Measurements from ENCODE around the gene TTLL11.
"Not testable (repeated sequence)": the region's sequence is repeated elsewhere in the genome, so short reads cannot be mapped to it uniquely, and the experiment has no call there.

TTLL11 gene

DNA sequence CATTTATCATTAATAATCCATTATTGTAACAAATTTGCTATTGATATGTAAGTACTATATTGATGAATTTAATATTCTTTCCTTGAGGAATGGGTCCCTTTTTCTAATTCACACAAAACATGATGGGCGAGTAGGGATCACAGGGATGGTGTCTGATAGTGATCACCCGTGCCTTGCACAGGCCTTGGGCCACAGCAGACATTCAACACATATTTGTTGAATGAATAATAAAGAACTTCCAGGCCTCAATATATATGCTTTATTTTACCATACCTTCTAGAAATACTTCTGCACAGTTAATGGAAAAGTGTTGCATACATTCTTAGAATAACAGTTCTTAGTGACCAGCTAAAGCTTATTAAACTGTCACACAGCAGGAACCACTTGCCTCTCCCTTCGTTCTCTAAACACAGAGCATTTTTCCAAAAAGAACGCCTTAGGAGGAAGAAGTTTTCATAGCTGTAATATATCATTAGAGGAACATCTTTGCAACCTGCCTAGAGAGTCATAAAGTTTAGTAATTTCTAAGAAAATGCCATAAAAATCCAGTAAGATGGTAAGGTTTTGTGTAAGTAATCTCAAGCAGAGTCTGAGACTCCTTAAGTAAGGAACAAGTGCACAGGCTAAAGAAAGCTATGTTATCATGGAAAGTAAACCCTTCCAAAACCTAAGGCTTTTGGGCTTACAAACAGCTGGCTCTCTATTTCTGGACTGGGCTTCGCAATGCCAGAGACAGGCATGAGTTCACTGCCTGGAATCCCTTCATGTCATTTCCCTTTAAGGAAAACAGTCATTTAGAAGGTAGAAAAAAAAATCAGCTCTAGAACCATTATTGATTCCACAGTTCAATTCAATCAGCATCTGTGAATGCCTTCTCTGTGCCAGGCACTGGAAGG lies 17.7 kb downstream of the TTLL11 start:
- DNase-seq = no peak

GRCh38 chr9:122071715-122072114 lies 21.4 kb downstream of the TTLL11 start:
- no peak for DNase-seq

DNA sequence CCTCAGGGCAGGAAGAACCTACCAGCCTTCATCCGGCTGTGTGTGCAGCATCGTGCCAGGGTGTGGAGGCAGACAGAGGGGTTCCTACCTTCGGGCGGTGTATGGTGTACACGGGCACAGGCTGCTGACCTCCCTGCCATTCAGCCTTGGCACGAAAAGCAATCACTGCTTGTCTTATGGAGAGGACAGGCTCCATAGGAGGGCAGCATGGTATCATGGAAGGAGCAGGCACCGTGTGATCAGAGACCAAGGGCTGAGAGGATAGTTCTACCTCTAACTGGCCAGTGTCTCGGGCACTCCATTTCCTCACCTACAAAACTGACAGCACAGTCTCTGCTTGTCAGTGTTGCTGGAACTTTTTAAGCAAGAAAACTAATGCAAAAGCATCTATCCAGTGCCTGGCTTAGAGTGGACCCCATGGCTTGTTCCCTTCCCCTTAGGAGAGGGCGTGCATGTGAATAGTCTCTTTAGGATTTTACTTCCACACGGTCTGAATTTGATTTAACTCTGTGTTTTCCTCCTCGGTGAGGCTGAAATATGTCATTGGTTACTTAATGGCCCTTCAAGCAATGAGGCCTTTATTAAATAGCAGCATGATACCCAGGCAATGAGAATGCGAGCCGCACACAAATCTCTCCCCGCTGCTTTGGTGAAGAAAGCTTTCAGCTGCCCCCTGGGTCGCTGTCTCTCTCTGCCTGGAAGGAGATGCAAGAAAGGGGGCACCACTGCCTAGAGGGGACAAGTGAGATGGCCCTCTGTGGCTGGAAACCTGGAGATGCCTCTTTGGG lies 22.2 kb downstream of the TTLL11 start:
- no peak for DNase-seq

DNA sequence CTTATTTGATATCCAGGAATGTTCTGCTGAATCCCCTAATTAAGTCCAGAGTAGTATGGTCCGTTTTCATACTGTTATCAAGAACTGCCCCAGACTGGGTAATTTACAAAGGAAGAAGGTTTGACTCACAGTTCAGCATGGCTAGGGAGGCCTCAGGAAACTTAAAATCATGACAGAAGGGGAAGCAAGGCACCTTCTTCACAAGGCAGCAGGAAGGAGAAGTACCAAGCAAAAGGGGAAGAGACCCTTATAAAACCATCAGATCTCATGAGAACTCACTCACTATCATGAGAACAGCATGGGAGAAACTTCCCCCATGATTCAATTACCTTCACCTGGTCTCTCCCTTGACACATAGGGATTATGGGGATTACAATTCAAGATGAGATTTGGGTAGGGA lies 26.4 kb downstream of the TTLL11 start:
- DNase-seq = not testable (repeated sequence)

GRCh38 chr9:122065923-122066629 lies 27.0 kb downstream of the TTLL11 start:
- DNase-seq = no peak

DNA sequence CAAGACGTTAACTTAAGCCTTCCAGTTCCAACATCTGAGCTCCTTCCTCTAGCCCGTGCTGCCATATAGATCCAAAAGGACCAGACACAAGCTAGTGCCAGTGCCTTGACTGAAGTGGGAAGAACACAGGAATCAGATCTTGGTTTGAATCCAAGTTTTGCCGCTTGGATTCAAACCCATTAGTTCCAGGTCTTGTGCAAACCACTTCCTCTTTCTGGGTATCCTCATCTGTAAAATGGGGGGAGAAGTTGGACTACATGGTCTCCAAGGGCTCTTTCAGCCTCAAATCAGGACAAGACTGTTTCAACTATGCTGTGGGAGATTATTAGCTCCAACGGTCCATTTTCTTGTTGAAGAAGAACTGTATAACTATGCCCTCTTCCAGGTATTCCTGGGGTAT lies 32.6 kb downstream of the TTLL11 start:
- no peak for DNase-seq

DNA sequence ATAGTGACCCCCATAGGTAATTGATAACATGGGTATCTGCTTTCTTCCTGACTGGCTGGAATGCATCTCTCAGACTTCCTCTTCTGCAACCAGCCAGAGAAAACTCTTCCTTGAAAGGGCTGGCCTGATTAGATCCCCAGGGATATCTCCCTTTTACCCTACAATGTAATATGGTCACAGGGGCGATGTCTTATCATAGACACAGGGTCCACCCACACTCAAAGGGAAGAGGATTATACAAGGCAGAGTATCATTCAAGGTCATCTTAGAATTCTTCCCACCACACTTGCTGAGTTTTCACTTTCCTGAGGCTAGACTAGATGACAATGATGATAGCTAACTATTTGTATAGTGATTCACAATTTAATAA lies 33.2 kb downstream of the TTLL11 start:
- DNase-seq = no peak

DNA sequence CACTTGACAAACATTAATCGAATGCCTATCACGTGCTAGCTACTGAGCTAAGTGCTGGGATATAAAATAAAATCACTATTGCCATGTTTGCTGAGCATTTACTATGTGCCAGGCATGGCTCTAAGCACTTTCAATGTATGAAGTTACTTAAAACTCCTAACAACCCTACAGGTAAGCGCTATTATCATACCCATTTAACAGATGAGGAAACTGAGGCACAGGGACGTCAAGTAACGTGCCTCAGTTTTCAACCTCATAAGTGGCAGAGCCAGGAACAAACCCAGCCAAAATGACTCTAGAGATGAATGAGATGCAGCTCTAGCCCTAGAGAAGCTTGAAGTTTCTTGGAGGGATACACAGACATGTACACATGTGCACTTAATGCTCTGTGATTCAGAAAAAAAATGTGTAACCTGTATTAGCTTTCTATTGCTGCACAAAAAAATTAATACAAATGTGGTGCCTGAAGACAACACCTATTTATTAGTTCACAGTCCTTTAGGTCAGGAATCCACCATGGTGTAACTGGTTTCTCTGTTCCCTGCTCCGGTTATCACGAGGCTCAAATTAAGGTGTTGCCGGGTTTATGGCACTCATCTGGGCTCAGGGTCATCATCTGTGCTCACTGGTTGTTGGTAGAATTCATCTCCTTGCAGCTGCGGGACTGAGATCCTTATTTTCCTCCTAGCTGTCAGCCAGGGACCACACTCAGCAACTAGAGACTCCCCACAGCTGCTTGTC lies 33.7 kb downstream of the TTLL11 start:
- no peak for DNase-seq

GRCh38 chr9:122058709-122059108 lies 34.4 kb downstream of the TTLL11 start:
- DNase-seq = no peak

DNA sequence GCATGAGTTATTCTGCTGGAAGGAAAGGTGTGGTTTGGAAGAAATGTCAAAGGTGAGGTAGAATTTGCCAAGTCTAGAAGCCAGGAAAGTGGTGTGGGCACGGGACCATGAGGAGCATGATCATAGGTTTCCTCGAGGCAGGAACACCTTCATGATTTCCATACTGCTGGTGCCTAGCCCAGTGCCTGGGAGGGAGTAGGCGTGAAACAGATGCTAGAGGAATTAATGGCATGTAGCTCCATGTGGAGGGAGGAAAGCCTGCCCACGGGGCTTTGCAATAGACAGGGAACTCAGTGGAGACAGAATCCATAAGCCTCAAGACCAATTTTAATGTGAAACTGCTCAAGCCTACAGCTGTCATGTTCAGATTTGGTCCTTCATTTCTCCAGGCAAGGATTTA lies 35.1 kb downstream of the TTLL11 start:
- no peak for DNase-seq

DNA sequence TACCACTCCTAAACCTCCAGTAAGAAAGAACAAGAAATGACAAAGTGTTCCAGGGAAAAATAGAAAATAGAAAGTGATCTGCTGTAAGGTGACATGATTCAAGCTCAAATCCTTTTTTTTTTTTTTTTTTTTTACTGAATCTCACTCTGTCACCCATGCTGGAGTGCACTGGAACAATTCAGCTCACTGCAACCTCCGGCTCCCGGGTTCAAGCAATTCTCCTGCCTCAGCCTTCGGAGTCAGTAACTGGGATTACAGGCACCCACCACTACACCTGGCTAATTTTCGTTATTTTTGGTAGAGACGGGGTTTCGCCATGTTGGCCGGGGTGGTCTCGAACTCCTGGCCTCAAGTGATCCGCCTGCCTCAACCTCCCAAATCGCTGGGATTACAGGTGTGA lies 35.9 kb downstream of the TTLL11 start:
- no peak for DNase-seq

DNA sequence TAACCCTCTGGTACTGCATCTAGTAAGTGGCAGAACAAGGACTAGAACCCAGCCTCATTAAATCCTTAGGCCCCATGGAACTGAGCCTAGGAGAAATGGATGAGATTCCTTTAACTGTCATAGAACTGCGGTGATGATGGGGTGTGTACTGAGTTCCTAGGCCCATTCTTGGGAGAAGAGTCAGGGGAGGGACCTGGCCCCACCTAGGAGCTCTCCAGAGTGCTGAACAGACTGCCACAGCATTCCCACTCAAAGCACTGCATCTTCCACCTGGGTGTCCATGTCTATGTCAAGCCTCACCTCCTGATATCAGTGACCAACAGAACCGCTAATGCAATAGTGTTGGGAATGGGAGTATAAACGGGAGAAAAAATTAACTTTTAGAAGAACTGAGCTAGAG lies 36.6 kb downstream of the TTLL11 start:
- DNase-seq = no peak

- DNase-seq = no peak
These were observed 37.4 kb downstream of the TTLL11 start for GRCh38 chr9:122055701-122056100.

GRCh38 chr9:122053567-122054350 lies 39.3 kb downstream of the TTLL11 start:
- no peak for DNase-seq

DNA sequence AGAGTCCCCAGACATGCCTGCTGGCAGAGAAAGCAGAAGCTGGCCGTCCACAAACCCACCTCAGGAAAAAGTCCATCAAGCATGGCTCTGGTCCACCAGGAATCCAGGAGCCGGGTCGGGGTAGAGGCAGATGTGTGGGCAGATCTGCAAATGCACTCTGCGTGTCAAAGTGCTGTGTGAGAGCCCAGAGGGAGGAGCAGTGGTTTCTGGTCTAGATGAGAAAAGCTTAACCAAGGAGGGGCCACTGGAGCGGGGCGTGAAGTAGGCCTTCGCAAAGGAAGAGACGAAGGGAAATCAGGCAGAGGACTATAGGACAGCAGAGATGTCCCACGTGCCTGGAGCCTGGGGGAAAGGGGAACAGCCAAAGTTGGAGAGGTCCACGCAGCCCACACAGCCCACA lies 40.0 kb downstream of the TTLL11 start:
- no peak for DNase-seq

GRCh38 chr9:122051351-122052321 lies 41.5 kb downstream of the TTLL11 start:
- no peak for DNase-seq

DNA sequence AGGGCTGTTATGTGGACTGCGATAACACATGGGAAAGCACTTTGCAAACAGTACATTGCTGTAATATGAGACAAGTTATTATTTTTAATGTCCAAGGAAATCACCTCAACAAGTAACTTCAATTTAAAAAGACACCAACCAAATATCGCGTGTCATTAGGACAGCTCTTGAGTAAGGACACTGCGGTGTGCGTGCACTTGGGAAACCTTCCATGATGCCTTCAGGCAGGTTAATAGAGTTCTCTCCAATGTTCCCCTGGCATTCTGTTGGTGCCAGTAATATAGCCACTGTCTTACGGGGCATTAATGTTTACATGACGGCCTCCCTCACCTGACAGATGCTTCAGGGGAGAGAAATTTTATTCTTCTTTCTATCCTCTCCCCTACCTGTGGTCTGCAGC lies 42.9 kb downstream of the TTLL11 start:
- no peak for DNase-seq

DNA sequence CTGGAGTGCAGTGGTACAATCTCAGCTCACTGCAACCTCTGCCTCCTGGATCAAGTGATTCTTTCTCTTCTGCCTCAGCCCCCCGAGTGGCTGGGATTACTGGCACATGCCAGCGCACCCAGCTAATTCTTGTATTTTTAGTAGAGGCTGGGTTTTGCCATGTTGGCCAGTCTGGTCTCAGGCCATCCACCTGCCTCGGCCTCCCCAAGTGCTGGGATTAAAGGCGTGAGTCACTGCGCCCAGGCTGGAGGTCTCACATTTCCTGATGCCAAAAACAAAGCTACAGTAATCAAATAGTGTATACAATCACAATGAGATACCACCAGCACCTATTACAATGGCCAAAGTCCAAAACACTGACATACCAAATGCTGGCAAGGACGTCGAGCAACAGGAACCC lies 51.1 kb downstream of the TTLL11 start:
- no peak for DNase-seq

DNA sequence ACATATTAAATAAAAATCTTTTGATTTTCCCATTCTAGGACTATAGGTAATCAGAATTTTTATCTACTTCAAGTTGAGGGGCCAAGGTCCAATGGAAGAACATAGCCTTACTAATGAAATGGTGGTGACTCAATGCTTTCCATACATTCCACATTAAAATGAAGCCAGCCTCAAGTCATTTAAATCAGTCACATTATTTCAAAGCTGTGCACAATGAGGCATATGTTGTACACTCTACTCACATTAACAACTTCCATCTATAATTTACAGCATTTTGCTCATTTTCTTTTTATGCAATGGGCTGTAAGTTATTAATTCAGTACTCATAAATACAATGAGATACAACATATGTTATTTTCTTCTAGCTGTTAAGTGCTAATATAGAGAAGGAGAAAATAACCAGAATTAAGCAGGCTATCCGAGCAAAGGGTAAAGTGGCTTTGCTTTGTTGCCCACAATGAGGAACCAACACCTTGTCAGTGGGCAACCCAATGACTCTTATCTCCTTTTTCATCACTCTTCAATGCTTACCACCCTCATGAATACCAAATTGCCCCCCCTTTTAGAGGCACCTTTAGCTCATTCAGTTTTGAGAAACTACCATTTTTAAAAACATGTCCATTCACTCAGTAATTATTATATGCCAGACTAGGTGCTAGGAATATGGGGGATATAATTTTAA lies 52.4 kb downstream of the TTLL11 start:
- DNase-seq = no peak

GRCh38 chr9:122039234-122039633 lies 53.9 kb downstream of the TTLL11 start:
- no peak for DNase-seq

All from SW 1271 (cell line).